Raji (cell line): Measurements from ENCODE around the gene CDC25C.

Experiments
- POLR2A ChIP-seq: IDR thresholded peaks from 2 replicates; pipeline ENCODE4 v1.6.1; 2011; ENCODE audit warnings: low read depth, low read length, control low read depth; ENCODE audit not compliant: insufficient read depth

CDC25C gene

GRCh38 chr5:138330813-138331448 lies 673 bp downstream of the CDC25C start:
- no peak for TF ChIP-seq POLR2A

DNA sequence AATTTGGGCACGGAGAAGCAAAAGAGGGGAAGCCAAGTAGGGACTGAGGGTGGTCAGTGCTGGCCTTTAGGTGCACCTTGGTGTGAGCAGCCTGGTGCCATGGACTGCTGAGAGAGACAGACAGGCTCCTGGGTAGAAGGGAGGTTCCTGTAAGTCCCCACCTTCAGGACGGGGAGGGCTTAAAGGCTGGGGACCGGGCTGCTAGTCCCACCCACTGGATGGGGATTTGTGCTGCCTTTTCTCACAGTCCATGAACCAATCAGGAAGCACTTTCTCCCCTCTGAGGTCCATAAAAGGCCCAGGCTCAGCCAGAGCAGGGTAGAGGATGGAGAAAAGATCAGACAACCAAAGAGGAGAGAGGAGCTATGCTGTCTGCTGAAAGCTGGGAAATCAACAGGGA lies 15.2 kb downstream of the CDC25C start:
- TF ChIP-seq POLR2A = no peak

DNA sequence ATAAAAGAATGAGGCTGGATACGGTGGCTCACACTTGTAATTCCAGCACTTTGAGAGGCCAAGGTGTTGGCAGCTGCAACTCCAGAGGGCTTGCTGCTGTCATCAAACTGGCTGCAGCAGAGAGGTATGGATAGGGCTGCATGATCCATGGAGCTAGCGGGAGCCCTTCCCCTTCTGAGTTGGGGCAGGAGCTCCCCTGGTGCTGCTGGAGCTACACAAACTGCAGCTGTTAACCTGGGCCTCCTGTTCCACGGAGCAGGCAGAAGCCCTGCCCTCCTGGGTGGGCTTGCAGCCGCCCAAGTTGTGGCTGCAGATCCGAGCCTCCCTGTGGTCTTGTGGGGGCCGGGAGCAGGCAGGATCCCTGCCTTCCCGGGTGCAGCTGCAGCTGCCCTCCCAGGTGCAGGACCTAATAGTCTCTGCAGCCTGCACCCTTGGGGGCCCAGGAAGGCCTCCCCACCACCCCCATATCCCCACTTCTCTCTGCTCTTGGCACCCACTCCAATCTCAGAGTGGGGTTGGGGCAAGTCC lies 15.8 kb downstream of the CDC25C start:
- no peak for TF ChIP-seq POLR2A

GRCh38 chr5:138305797-138306196 lies 25.8 kb downstream of the CDC25C start:
- TF ChIP-seq POLR2A = no peak

- TF ChIP-seq POLR2A = no peak
Measured at GRCh38 chr5:138303372-138303771, 28.2 kb downstream of the CDC25C start.

DNA sequence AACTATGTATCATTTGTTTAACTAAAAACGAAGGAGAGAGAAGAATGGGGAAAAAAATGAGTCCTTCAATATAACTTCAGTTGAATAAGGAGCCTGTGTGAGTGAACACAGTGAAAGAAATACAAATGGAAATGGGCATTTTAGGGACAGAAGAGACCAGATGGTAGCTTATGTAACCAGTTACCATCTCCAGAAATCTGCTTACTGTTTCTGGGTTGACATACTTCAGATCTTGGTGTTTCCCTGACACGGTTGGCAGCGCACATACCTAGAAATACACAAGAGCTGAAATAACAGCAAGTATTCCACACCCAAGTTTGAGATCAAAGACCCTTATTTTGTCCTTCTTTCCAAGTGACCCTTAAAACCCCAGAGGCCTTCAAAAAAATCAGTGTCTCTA lies 42.3 kb downstream of the CDC25C start:
- TF ChIP-seq POLR2A = no peak

GRCh38 chr5:138287246-138287645 lies 44.4 kb downstream of the CDC25C start:
- TF ChIP-seq POLR2A = no peak

- TF ChIP-seq POLR2A = no peak
Measured at GRCh38 chr5:138282920-138283742, 48.5 kb downstream of the CDC25C start.

GRCh38 chr5:138280915-138281314 lies 50.7 kb downstream of the CDC25C start:
- TF ChIP-seq POLR2A = no peak

- TF ChIP-seq POLR2A = no peak
Measured at GRCh38 chr5:138276402-138277054, 55.1 kb downstream of the CDC25C start.

DNA sequence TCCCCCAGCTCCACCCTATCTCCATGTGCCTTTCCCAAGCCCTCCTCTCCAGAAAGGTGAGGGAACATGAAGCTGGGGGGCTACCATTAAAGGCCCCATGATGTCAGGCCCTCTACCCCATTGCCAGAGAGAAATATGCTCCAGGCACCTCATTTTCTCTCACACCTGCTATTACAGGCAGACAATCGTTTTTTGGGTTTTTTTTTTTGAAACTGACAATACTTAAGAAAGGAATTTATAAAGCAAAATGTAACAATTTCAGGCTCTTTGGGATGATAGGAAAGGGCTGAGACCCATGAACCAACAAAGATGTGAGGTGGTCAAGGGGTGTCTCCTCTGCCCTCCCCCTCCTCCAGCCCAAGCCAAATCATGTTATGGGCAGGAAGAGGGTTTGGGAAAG lies 55.7 kb downstream of the CDC25C start:
- no peak for TF ChIP-seq POLR2A

GRCh38 chr5:138275379-138275782 lies 56.2 kb downstream of the CDC25C start:
- TF ChIP-seq POLR2A = no peak

DNA sequence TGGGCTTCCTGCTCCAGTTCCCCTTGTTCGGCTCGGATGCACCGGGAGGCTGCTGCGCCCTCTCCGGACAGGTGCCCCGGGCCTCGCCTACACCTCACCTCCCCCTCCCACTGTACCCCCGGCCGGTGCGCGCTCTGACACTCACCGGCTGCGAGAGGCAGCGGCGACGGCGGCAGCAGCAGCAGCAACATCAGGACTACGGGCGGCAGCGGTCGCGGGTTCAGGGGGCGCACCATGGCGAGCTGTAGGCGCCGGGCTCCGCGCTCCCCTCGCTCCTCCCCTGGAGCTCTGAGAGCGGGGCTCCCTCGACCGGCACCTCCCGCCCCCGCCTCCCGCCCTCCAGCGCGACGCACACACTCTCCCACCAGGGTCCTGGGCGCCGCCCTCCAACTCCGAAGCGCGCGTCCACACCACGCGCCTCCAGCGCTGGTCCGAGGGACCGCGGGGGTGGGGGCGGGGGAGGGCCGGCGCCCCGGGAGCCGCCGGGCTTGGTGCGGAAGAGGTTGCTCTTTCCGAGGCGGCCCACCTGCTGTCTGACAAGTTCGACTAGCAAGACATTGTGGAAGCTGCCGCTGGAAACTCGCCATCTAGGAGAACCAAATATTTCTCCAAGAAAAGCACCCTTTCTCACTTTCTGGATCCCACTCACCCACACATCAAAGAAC lies 57.3 kb downstream of the CDC25C start, which contains the start of gene GFRA3:
Gene GFRA3 (minus strand): TSS at position 433 of the 665 bp plus-strand sequence. CDS start 197 bp downstream, at position 236.
- TF ChIP-seq POLR2A = no peak

DNA sequence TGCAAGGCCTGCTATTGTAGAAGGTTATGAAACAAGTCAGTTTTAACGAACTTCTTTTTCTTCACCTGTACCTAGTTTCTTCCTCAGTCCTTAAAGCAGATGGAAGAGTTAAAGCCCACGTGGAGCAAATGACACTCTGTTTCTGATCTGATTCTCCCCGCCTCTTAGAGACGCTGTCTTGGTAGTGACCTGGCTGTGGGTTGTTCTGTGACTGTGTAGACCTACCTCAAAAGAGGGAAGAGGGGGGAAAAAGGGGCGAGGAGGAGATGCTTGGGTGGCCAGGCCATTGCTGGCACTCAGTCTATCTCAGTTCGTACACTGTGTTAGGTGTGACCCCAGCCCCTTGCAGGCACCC lies 57.8 kb downstream of the CDC25C start:
- no peak for TF ChIP-seq POLR2A

DNA sequence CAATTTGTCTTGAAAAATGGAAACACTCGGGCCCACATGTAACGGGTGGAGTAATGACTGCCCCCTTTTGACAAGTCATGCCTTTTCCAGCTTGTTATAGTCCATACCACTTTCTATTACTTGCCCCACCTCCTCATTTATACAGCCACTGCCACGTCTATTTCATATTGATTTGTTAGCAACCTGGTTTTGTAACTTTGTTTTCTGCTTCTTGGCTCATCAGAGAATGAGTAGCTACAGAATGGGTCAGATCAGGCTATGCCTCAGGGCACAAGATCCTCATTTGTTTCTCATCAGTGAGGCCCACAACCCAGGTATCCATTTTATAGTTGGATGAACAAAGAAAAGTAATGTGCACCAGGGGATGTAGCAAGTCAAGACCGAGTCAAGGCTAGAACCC lies 58.9 kb downstream of the CDC25C start:
- no peak for TF ChIP-seq POLR2A

GRCh38 chr5:138271281-138271680 lies 60.3 kb downstream of the CDC25C start:
- no peak for TF ChIP-seq POLR2A

DNA sequence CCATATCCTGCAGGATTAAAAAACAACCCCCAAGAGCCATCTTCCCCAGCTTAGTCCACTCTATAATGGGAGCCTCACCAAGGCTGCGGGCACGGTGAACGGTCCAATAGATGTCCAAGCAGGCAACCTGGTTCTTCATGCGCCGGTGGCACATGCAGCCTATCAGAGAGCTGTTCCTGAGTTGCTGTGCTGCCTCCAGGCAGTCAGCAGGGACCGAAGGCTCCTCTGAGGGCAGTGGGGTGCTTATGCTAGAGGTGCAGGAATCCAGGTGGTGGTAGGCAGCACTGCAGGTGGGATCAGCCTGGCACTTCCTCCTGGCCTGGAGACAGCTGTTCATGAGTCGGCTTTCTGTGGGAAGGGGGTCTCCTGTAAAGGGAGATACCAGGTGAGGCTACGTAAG lies 67.4 kb downstream of the CDC25C start:
- TF ChIP-seq POLR2A = no peak
